ENCODE results near the gene DMRTA2.
"Not testable (repeated sequence)": the region's sequence is repeated elsewhere in the genome, so short reads cannot be mapped to it uniquely, and the experiment has no call there.

Gene DMRTA2

DNA sequence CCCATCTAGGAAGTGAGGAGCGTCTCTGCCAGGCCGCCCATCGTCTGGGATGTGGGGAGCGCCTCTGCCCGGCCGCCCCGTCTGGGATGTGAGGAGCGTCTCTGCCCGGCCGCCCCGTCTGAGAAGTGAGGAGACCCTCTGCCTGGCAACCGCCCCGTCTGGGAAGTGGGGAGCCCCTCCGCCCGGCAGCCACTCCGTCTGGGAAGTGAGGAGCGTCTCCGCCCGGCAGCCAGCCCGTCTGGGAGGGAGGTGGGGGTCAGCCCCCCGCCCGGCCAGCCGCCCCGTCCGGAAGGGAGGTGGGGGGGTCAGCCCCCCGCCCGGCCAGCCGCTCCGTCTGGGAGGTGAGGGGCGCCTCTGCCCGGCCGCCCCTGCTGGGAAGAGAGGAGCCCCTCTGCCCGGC lies 41.7 kb downstream of the DMRTA2 start:
- DNase-seq (ENCODE audit: low read depth): not testable (repeated sequence)

DNA sequence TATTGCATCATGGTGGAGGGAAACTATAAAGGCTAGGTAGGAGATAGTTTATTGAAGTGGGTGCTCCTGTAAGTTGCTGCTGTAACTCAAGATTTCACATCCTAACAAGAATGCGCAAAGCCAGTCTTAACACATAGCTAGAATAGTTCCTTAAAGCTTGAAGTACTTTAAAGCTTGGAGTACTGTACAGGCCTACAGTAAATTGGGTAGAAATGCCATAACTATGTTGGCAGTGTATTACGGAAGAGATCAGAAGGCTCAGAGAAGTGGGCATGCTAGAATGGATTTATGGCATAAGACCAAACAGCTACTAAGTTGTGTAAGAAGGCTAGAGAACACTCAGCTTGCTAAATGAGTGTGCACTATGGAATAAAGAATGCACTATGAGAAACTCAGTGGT lies 44.5 kb downstream of the DMRTA2 start:
- DNase-seq (ENCODE audit: low read depth): no peak

DNA sequence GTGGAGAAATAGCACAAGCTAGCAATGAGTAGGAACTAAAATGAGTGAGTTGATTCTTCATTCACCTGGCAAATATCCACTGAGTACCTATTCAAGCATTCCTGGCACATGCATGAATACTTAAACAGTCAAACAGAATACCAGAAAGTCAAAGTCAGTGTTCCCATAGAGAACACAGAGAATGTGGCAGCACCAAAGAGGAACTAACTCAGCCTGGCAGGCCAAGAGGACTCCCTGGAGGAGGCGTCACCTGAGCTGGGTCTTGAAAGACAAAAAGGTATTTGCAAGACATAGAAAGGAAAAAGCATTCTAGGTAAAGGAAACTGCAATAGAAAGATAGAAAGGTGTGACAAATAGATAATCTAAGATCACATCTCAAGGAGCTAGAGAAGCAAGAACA lies 49.7 kb downstream of the DMRTA2 start:
- DNase-seq (ENCODE audit: low read depth): no peak

DNA sequence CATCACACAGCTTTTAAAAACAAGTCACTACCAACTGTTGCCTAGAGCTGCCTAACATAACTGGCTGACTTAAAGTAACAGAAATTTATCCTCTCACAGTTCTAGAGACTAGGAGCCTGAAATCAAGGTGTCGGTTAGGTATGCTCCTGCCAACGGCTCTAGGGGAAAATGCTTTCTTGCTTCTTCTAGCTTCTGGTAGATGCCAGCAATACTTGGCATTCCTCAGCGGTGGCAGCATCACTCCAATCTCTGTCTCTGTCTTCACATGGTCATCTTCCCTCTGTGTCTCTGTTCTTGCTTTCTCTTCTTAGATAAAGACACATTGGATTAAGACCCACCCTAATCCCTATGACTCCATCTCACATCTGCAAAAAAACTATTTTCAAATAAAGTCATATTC lies 51.5 kb downstream of the DMRTA2 start:
- DNase-seq (ENCODE audit: low read depth): no peak

DNA sequence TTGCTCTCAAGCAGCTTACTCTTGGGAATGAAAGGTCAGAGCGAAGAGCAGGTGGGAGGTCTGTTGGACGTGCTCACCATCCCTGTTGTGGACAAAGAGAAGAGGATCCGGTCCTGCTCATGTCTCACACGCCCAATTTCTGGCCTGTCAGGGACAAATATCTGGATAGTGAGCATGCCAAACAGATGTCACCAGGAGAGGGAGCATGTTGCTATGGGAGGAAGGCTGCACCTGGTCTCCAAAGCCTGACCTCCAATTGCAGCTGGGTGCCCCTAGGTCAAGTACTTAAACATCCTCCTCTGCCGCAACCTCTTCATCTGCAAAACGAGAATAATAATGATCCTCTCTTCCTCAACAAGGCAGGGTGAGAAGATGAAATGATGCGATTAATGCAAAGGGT lies 53.4 kb downstream of the DMRTA2 start:
- DNase-seq (ENCODE audit: low read depth): no peak

DNA sequence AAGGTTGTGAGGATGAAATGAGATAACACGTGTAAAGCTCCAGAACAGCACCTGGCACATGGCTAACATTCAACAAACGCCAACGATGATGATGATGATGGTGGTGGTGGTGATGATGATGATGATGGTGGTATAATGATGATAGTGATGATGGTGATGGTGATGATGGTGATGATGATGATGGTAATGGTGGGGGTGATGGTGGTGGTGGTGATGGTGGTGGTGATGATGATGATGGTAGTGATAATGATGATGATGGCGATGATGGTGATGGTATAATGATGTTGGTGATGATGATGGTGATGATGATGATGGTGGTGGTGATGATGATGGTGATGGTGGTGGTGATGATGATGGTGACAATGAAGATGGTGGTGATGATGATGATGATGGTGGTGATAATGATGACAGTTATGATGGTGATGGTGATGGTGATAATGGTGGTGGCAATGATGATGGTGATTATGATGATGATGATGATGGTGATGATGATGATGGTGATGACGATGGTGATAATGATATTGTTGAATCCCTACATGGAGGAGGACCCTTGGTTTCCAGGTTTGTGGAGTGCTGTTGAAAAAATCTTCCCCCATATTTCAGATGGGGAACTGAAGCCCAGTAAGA lies 54.1 kb downstream of the DMRTA2 start:
- no peak for DNase-seq (ENCODE audit: low read depth)

DNA sequence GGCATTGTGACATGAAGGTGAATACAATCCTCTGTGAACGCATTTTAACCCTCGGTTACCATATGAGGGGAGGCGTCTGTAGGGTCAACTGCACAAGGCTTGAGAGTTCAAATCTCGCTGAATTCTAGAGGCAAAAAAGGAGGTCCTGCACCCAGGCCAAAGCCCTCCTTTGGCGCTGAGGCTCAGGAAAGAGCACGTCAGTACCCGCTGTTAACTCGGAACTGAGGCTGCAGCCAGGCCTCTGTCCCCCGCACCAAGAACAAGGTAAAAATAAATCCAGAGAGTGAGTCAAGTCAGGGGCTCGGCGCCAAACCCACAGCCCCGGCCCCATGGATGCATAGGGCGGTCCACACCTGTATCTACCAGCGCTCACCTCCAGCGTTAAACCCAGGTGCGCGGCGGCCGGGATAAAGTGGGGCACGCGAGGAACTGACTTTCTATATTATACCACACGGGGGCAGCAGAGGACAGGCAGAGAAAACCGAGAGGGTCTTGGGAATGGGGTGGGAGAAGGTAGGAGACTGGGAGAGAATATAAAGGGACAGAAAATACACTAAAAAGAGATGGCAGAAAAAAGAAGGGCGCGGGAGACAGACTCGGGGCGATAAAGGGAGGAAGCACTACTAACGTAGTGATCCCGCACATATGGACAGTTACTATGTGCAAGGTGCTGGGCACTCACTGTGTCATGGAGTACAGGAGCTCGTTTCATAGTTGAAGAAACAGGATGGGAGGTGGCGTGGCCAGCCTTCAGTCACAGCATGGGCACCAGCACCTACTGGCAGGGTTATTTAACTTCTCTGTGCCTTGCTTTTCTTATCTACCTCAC lies 54.9 kb downstream of the DMRTA2 start:
- DNase-seq (ENCODE audit: low read depth): no peak
